NCI-H774 (cell line): ENCODE results near the gene CCDC149.
"Not testable (repeated sequence)": the region's sequence is repeated elsewhere in the genome, so short reads cannot be mapped to it uniquely, and the experiment has no call there.

Experiments
- DNase-seq: peaks from one replicate; lab custom pipeline; 2025; lab: John Stamatoyannopoulos, UW

The CCDC149 gene

GRCh38 chr4:24917076-24917856 is 4.4 kb upstream of the CCDC149 start:
- no peak for DNase-seq

- no peak for DNase-seq
Observed at GRCh38 chr4:24915121-24915922, 2.5 kb upstream of the CCDC149 start.

GRCh38 chr4:24914460-24914859 is 1.6 kb upstream of the CCDC149 start:
- DNase-seq, result no peak

GRCh38 chr4:24913119-24913485 is 260 bp upstream of the CCDC149 start:
- DNase-seq, result no peak

GRCh38 chr4:24910499-24910898 is 2.3 kb downstream of the CCDC149 start:
- no peak for DNase-seq

GRCh38 chr4:24909606-24910005 is 3.2 kb downstream of the CCDC149 start:
- not testable (repeated sequence) for DNase-seq

GRCh38 chr4:24897639-24898038 is 15.2 kb downstream of the CCDC149 start:
- no peak for DNase-seq

- DNase-seq, result no peak
Observed at GRCh38 chr4:24896977-24897376, 15.9 kb downstream of the CCDC149 start.

- DNase-seq, result no peak
Observed at GRCh38 chr4:24896056-24896455, 16.8 kb downstream of the CCDC149 start.

GRCh38 chr4:24895461-24895860 is 17.4 kb downstream of the CCDC149 start:
- no peak for DNase-seq

- DNase-seq, result no peak
Observed at GRCh38 chr4:24894846-24895245, 18.0 kb downstream of the CCDC149 start.

GRCh38 chr4:24894243-24894642 is 18.6 kb downstream of the CCDC149 start:
- no peak for DNase-seq

- no peak for DNase-seq
Observed at GRCh38 chr4:24892778-24893177, 20.1 kb downstream of the CCDC149 start.

- DNase-seq, result no peak
Observed at GRCh38 chr4:24892278-24892677, 20.6 kb downstream of the CCDC149 start.

- DNase-seq, result no peak
Observed at GRCh38 chr4:24890561-24891126, 22.2 kb downstream of the CCDC149 start.

GRCh38 chr4:24889991-24890390 is 22.9 kb downstream of the CCDC149 start:
- no peak for DNase-seq

GRCh38 chr4:24888475-24889344 is 24.1 kb downstream of the CCDC149 start:
- no peak for DNase-seq

- DNase-seq, result no peak
Observed at GRCh38 chr4:24887881-24888430, 24.9 kb downstream of the CCDC149 start.

- DNase-seq, result no peak
Observed at GRCh38 chr4:24886596-24886995, 26.2 kb downstream of the CCDC149 start.

- DNase-seq, result no peak
Observed at GRCh38 chr4:24885342-24885741, 27.5 kb downstream of the CCDC149 start.

GRCh38 chr4:24884902-24885301 is 27.9 kb downstream of the CCDC149 start:
- DNase-seq, result no peak
